ENCODE results near the gene SPAG5.

DNA sequence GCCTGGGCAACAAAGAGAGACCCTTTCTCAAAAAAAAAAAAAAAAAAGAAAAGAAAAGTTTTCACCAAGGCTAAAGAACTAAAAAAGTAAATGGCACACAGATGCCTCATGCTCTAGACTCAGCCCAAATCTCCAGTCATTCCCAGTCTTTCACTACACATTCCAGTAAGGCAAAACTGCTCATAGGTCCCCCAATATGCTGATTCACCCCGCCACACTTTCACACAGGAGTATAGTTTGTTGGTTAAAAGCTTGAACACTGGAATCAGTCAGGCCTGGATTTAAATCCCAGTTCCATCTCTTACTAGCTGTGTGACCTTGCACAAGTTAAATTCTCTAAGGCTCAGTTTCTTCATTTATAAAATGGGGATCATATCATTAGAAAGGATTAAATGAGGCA, 29.4 kb downstream of the SPAG5 start:
- TF ChIP-seq, protein P1, sequence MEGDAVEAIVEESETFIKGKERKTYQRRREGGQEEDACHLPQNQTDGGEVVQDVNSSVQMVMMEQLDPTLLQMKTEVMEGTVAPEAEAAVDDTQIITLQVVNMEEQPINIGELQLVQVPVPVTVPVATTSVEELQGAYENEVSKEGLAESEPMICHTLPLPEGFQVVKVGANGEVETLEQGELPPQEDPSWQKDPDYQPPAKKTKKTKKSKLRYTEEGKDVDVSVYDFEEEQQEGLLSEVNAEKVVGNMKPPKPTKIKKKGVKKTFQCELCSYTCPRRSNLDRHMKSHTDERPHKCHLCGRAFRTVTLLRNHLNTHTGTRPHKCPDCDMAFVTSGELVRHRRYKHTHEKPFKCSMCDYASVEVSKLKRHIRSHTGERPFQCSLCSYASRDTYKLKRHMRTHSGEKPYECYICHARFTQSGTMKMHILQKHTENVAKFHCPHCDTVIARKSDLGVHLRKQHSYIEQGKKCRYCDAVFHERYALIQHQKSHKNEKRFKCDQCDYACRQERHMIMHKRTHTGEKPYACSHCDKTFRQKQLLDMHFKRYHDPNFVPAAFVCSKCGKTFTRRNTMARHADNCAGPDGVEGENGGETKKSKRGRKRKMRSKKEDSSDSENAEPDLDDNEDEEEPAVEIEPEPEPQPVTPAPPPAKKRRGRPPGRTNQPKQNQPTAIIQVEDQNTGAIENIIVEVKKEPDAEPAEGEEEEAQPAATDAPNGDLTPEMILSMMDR (IDR thresholded peaks at IDR 0.05), result no peak
- TF ChIP-seq EP300 (IDR thresholded peaks at IDR 0.05; ENCODE audit: low read depth) (no peak), POLR2A (IDR thresholded peaks at IDR 0.05) (no peak)
